Fibroblast of mammary gland (primary cell): ENCODE data around the gene PI4KA.
A peak's percentile ranks its signal among the peaks of the same experiment; 100 is the strongest.

Experiments used
- DNase-seq: peaks from one replicate; pipeline ENCODE4 v3.0.0-alpha.2; 2010; ENCODE audit warnings: low read depth
- H3K4me3 ChIP-seq: 2 replicates; pipeline ENCODE4 v1.5.1; 2011; ENCODE audit warnings: low read depth, mild to moderate bottlenecking, low read length, moderate library complexity; ENCODE audit not compliant: control insufficient read depth
- TF ChIP-seq, protein P1 (sequence below): conservative IDR thresholded peaks from 2 replicates; pipeline ENCODE4 v1.5.1; 2011; ENCODE audit warnings: low read depth, low read length, inconsistent platforms; ENCODE audit not compliant: control insufficient read depth, insufficient read depth

PI4KA gene

DNA sequence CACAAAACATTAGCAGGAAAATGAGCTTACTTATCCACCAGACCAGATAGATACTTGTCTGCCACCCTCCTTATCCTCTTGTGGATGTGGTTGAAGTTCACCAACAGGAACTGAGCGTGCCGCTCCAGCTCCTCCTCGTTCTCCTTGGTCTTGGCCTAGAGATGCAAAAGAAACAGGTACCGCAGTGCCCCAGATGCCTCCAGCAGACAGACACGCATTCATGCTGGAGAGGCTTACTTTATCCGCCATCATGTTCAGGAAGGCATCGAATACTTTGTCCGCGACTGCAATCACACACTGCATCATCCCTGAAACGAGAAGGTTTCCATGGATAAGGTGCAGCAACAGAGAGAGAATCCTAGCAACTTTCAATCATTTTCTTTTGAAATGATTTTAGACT is 105.7 kb downstream of the PI4KA start:
- DNase-seq = no peak
- H3K4me3 ChIP-seq = no peak overlapping the region
- TF ChIP-seq, protein P1, sequence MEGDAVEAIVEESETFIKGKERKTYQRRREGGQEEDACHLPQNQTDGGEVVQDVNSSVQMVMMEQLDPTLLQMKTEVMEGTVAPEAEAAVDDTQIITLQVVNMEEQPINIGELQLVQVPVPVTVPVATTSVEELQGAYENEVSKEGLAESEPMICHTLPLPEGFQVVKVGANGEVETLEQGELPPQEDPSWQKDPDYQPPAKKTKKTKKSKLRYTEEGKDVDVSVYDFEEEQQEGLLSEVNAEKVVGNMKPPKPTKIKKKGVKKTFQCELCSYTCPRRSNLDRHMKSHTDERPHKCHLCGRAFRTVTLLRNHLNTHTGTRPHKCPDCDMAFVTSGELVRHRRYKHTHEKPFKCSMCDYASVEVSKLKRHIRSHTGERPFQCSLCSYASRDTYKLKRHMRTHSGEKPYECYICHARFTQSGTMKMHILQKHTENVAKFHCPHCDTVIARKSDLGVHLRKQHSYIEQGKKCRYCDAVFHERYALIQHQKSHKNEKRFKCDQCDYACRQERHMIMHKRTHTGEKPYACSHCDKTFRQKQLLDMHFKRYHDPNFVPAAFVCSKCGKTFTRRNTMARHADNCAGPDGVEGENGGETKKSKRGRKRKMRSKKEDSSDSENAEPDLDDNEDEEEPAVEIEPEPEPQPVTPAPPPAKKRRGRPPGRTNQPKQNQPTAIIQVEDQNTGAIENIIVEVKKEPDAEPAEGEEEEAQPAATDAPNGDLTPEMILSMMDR = no peak

DNA sequence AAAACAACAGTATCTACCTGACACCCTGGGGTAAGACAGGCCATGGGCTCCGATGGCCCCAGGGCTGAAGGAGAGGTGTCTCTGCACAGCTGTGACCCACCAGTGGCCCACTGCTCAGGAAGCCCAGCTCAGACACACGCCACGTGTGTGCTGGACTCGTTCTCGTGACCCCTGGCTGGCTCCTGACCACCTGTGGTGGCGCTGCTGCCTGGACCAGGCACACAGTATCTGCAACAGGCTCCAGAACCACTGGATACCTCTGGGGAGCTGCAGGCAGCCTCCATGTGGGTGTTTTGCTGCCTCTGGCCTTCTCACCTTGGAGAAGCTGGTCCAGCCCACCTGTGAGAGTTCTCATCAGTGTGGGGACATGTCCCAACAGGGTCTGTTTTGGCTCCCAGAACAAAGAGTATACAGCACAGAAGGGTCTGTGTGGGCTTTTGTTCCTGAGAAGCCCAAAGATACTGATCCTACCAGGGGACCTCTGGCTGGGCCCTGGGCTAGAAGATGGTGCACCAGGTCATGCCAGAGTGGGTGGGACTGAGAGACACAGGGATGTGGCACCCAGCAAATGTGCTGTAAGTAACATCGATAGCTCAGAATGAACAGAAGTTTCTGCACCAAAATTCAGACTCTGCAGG is 106.4 kb downstream of the PI4KA start:
- no peak for DNase-seq
- H3K4me3 ChIP-seq = no peak overlapping the region
- TF ChIP-seq, protein P1 = no peak

DNA sequence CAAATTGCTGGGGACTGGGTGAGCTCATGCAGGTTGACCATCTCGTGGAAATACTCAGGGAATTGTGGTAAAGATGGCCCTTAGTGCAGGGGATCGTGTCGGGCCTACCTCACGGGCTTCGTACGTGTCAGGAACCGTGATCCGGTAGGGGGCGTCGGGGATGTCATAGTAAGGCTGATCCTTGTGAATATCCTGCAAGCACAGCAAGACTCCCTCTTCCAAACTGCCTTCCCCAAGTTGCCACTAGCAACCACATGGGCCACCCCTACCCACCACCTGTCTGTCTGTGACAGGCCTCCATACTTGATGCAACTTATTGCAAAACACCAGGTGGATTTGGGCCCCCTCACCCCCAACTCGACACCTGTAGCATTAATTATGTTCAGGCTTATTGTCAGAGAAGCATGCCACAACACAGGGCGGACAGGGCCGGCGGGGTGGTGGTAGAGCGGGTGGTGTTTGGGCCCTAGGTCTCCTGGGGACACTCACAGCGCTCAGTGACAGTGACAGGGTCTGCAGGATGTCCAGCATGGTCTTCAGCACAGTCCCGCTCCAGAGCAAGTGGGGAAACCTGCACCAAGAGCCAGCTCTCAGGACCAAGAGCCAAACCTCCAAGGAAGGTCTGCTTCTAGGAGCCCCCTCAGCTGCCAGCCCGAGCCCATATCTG is 107.3 kb downstream of the PI4KA start:
- no peak overlapping the region for H3K4me3 ChIP-seq
- TF ChIP-seq, protein P1 = no peak
- DNase-seq = no peak

DNA sequence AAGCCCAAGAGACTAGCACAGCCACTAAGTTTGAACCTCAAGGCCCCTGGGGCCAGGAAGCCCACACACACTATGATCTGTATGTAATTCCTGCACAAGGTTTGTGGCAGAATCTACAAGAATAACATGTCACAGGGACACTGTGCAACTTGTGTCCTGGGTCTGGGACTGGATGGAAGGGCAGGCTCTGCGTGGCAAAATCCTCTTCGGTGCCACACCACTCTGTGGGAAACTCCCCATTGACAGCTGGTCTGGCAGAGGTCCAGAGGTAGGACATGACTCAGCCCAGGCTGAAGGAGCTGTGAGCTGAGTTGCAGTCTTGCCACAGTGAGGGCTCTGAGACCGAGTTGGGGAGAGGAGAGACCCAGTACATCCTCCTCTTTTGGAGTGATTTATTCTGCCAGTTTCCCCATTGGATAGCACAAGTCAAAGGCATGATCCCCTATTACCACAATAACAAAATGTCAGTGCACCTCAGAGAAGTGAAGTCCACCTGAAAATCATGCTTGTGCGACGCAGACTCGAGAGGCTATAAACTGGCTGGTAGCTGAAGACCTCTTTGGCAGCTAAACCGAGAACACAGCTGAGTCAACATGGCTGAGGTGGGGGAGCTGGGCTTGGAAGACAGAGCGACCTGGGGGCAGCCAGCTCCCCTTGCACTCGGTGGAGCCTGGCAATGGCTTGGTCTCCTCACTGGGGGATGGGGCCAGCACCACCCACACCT is 108.0 kb downstream of the PI4KA start:
- TF ChIP-seq, protein P1 = no peak
- no peak overlapping the region for H3K4me3 ChIP-seq
- DNase-seq = peak; percentile 83

DNA sequence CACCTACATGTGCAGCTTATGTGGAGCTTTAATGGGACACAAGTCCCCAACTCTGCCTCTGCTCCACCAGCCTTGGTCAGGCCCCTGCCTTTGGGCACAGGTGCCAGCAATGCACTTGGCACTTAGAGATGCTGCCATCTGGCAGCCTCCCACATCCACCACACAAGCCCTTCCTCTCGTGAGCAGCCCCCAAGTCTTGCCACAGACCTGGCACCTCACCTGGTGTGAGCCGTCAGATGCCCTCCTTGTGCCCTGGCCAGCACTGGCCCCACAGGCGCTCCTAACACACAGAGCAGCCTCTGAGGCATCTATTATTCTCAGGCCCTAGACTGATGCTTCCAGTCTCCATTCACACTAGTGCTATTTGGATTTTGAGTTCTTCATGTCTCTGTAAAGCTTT is 109.2 kb downstream of the PI4KA start:
- TF ChIP-seq, protein P1 = no peak
- no peak overlapping the region for H3K4me3 ChIP-seq
- no peak for DNase-seq

DNA sequence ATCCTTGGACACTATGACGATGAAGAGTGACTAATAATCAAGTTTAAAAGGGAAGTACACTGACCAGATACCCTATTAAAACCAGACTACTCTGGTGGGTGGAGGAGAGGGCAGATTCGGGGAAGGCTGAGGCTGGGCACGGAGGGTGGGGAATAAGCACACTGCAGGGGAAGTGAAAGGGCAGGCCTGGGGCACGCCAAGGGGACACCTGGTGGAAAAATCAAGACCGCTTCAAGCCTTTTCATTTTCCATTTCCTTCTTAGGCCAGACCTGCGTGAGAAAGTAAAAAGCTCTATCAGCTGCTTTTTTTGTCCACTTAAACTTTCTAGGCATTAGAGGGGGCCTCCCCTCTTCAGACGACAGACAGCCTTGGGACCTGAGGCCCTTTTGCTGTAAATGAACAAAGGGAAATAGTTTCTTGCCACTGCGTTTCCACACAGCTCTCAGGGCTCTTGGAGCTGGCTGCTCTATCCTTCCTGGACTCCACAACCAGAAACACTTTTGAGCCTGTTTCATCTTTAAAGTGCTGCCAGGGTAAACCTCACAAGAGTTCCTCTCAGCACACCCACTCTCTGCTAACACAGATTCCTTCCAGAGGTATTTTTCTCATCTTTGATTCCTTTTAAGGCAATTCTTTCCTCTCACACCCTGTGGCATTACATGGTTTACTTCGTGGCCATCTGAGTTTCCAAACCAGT is 109.7 kb downstream of the PI4KA start:
- DNase-seq = no peak
- TF ChIP-seq, protein P1 = no peak
- H3K4me3 ChIP-seq = no peak overlapping the region
